ENCODE data around the gene CIITA.

DNA sequence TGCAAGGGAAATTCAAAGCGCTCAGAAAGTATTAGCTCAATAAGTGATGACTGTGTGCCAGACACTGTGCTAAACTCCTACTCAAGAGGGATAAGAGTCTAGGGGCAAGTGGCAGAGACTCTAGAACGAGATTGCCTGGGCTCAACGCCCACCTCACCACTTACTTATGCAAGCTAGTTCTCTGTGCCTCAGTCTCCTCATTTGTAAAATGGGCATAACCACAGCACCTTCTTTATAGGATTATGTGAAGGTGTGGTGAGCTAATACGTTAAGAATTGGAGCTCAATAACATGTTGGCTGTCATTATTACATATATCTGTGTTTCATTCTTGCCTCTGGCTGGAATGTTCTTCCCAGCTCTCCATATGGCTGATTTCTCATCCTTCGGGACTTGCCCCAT lies 49.9 kb downstream of the CIITA start:
- TF ChIP-seq, protein P1, sequence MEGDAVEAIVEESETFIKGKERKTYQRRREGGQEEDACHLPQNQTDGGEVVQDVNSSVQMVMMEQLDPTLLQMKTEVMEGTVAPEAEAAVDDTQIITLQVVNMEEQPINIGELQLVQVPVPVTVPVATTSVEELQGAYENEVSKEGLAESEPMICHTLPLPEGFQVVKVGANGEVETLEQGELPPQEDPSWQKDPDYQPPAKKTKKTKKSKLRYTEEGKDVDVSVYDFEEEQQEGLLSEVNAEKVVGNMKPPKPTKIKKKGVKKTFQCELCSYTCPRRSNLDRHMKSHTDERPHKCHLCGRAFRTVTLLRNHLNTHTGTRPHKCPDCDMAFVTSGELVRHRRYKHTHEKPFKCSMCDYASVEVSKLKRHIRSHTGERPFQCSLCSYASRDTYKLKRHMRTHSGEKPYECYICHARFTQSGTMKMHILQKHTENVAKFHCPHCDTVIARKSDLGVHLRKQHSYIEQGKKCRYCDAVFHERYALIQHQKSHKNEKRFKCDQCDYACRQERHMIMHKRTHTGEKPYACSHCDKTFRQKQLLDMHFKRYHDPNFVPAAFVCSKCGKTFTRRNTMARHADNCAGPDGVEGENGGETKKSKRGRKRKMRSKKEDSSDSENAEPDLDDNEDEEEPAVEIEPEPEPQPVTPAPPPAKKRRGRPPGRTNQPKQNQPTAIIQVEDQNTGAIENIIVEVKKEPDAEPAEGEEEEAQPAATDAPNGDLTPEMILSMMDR (IDR thresholded peaks at IDR 0.05) = no peak
- TF ChIP-seq ZFX (IDR thresholded peaks at IDR 0.05; ENCODE audit: borderline replicate concordance) = no peak
